Measurements from ENCODE around the gene PAMR1. TPM values are rescaled to one million over a fixed set of nuclear protein-coding genes. Genes with fewer than 3 reads are reported as not detected.

Gene PAMR1
- total and polyA plus RNA-seq, 2 of the 8 experiments (the other 6 are each of a cell fraction or from before 2014, with no cell fraction given) = 3.0 to 6.9 TPM

GRCh38 chr11:35526370-35526792 lies 965 bp upstream of the PAMR1 start:
- Histone ChIP-seq H3K9ac (replicated peaks in 1 of 4; ENCODE audit: extremely low read depth in 1 of 4, low read depth in 3 of 4, low read length in 3 of 4) (peak overlapping the region in 1 of 4 experiments; percentile 25; a peak in 1 of 7 replicates), H4K5ac (ENCODE audit: insufficient read length, low read depth, low read length) (no peak overlapping the region), H3K79me1 (ENCODE audit: low read depth, low read length) (no peaks in the 10 kb centered on the region), H3K36me3 (ENCODE audit: control insufficient read depth in 2 of 4, insufficient read depth in 4 of 4, low read length in 3 of 4) (no peaks in the 10 kb centered on the region), H2BK120ac (replicated peaks; ENCODE audit: low read depth, low read length) (no peak overlapping the region), H3K4me3 (ENCODE audit: extremely low read depth in 1 of 4, insufficient read depth in 2 of 4, low read depth in 3 of 4, low read length in 4 of 4) (peak overlapping the region; percentile 50 to 67 (median 56)), H2AFZ (ENCODE audit: low read length) (0 out of 2 replicates have a peak overlapping the region, but pooled peaks have one; percentile 81), H3K14ac (ENCODE audit: insufficient read length) (no peak overlapping the region), H3K79me2 (ENCODE audit: control insufficient read depth in 1 of 2, insufficient read depth in 2 of 2, low read length in 2 of 2) (peaks cover 0 to 1% of the 10 kb centered on the region in 2 experiments; a peak in 1 of 4 replicates), H4K8ac (ENCODE audit: extremely low read depth, insufficient read depth, low read length) (no peak overlapping the region), H2BK12ac (ENCODE audit: low read depth, low read length) (no peak overlapping the region), H3K27ac (ENCODE audit: low read depth, low read length) (no peak overlapping the region), H3K9me3 (ENCODE audit: insufficient read depth in 2 of 2, low read depth in 1 of 2, low read length in 1 of 2) (no peaks in the 10 kb centered on the region), H3K4ac (replicated peaks; ENCODE audit: insufficient read length, low read depth, low read length) (no peak overlapping the region), H3K18ac (ENCODE audit: extremely low read depth, low read length) (no peak overlapping the region), H3K23me2 (ENCODE audit: low read depth, low read length) (peaks cover 3% of the 10 kb centered on the region; the same call in 1 of the 2 replicates), H2BK15ac (ENCODE audit: low read length) (no peak overlapping the region), H3K27me3 (replicated peaks in 1 of 4; ENCODE audit: control insufficient read depth in 3 of 4, extremely low read depth in 1 of 4, insufficient read depth in 3 of 4, low read length in 3 of 4) (peaks cover 0 to 9% (median 8%) of the 10 kb centered on the region in 4 experiments; a peak in 4 of 7 replicates), H4K91ac (replicated peaks; ENCODE audit: insufficient read length, low read length) (no peak overlapping the region), H2BK5ac (ENCODE audit: low read depth, low read length) (no peak overlapping the region), H4K20me1 (replicated peaks in 1 of 2; ENCODE audit: control insufficient read depth in 1 of 2, insufficient read depth in 2 of 2, low read length in 2 of 2) (no peaks in the 10 kb centered on the region), H2BK20ac (ENCODE audit: low read length) (no peak overlapping the region), H3K56ac (replicated peaks; ENCODE audit: insufficient read length, low read depth, low read length) (no peak overlapping the region), H2AK5ac (ENCODE audit: low read depth, low read length) (no peak overlapping the region), H3K4me1 (replicated peaks in 1 of 4; ENCODE audit: control insufficient read depth in 3 of 4, insufficient read depth in 4 of 4, low read length in 3 of 4) (peaks cover 0 to 4% (median 2%) of the 10 kb centered on the region in 4 experiments; a peak in 2 of 7 replicates), H3K23ac (ENCODE audit: insufficient read length) (no peak overlapping the region), H3K4me2 (ENCODE audit: insufficient read depth in 1 of 2, low read depth in 2 of 2, low read length in 2 of 2) (peak overlapping the region; percentile 78 to 88)
- peak in 1 of 2 experiments; percentile 52 for DNase-seq (ENCODE audit: low read depth in 1 of 2, low spot score in 2 of 2)
- TF ChIP-seq SUZ12 (IDR thresholded peaks at IDR 0.05; ENCODE audit: low read length) = no peak
- TF ChIP-seq CEBPB (IDR thresholded peaks at IDR 0.05; ENCODE audit: low read depth, low read length) = 0 out of 2 replicates have a peak, but pooled peaks have one; percentile 50
- TF ChIP-seq POLR2A (IDR thresholded peaks at IDR 0.05; ENCODE audit: control extremely low read depth in 1 of 2, low read depth in 2 of 2, low read length in 2 of 2) = no peak
- peak; percentile 65; the same call in 1 of the 2 replicates for TF ChIP-seq MAFK (IDR thresholded peaks at IDR 0.05; ENCODE audit: low read depth, low read length)
- TF ChIP-seq GTF2F1 (IDR thresholded peaks at IDR 0.05; ENCODE audit: borderline replicate concordance, low read depth, low read length) = no peak
- peak; percentile 65; the same call in 1 of the 2 replicates for TF ChIP-seq ATF2 (IDR thresholded peaks at IDR 0.05; ENCODE audit: low read length)
- TF ChIP-seq E2F6 (IDR thresholded peaks at IDR 0.05) = no peak
- no peak for TF ChIP-seq HDAC6 (IDR thresholded peaks at IDR 0.05; ENCODE audit: low read depth, low read length)
- TF ChIP-seq TBP (IDR thresholded peaks at IDR 0.05; ENCODE audit: low read depth, low read length) = peak; percentile 100
- no peak for TF ChIP-seq FOSL1 (IDR thresholded peaks at IDR 0.05; ENCODE audit: insufficient read depth, low read depth, low read length)
- no peak for TF ChIP-seq JUN (IDR thresholded peaks at IDR 0.05; ENCODE audit: low read depth, low read length)
- WGBS, 2 experiments (ENCODE audit: extremely low coverage in 1 of 2, insufficient coverage in 1 of 2, insufficient read length in 1 of 2, insufficient replicate concordance in 2 of 2, low coverage in 1 of 2, low lambda C conversion rate in 2 of 2, missing lambda C conversion rate in 1 of 2) = 35% methylated on average over 6 of the region's 6 CpGs; no CpG with 5 or more reads in 1 of the 2 experiments
- ChIA-PET POLR2A (ENCODE audit: partially characterized antibody) (interaction anchor here (1.0 to 1.5 kb wide), 2 partner anchors 8 to 583 kb away, joined by 3 to 4 read pairs; no protein-coding TSS in a partner anchor), CTCF (ENCODE audit: partially characterized antibody) (interaction anchor here (0.8 to 2.3 kb wide), 5 partner anchors 11 to 41 kb away, joined by 3 to 18 read pairs (median 4); no protein-coding TSS in a partner anchor)
- peak; percentile 86 for FAIRE-seq

Data from H1 (cell line).